ENCODE data around the gene SRMS.
A peak's percentile ranks its signal among the peaks of the same experiment; 100 is the strongest.

SRMS gene

DNA sequence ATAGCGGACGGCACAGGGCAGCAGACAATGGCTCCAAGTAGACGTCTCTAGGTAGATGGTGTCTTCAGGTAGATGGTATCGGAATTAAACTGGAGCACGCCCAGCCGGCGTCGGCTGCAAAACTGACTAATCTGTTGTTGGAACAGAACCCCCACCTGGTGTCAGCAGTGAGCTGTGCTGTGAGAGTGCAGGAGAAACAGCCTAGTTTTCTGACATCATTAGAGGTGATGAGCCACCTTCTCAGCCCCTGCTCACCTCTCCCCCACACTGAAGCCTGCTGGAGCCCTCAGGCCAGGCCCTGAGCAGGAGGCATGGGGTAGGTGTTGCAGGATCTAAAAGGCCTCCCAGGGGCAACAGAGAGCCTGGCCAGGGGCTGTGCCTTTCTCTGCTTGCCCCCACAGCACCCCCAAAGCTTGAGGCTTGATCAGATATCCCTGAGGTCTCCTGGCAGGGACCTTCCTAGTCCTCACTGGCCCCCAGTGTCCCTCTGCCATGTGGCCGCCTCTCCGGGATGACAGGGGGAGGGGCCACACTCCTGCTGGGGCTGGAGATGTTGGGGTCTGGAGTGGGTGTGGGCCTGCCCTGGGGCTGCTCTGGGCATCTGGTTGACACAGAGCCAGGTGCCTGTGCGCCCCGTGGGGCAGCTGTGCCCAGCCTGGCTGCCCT is 33.4 kb upstream of the SRMS start:
- no peak overlapping the region for H3K27ac ChIP-seq
- peaks cover 44% of the 10 kb centered on the region for H3K27me3 ChIP-seq
- H3K4me3 ChIP-seq (ENCODE audit: low read depth in 1 of 2, low read length in 1 of 2), result no peak overlapping the region
- H3K4me1 ChIP-seq (ENCODE audit: control insufficient read depth in 1 of 2, insufficient read depth in 1 of 2, low read depth in 1 of 2, low read length in 1 of 2), result peaks cover 16 to 43% of the 10 kb centered on the region in 2 experiments
- TF ChIP-seq, protein P1, sequence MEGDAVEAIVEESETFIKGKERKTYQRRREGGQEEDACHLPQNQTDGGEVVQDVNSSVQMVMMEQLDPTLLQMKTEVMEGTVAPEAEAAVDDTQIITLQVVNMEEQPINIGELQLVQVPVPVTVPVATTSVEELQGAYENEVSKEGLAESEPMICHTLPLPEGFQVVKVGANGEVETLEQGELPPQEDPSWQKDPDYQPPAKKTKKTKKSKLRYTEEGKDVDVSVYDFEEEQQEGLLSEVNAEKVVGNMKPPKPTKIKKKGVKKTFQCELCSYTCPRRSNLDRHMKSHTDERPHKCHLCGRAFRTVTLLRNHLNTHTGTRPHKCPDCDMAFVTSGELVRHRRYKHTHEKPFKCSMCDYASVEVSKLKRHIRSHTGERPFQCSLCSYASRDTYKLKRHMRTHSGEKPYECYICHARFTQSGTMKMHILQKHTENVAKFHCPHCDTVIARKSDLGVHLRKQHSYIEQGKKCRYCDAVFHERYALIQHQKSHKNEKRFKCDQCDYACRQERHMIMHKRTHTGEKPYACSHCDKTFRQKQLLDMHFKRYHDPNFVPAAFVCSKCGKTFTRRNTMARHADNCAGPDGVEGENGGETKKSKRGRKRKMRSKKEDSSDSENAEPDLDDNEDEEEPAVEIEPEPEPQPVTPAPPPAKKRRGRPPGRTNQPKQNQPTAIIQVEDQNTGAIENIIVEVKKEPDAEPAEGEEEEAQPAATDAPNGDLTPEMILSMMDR (IDR thresholded peaks at IDR 0.05), result no peak
- no peaks in the 10 kb centered on the region for H3K36me3 ChIP-seq
- H3K9me3 ChIP-seq, result no peaks in the 10 kb centered on the region

DNA sequence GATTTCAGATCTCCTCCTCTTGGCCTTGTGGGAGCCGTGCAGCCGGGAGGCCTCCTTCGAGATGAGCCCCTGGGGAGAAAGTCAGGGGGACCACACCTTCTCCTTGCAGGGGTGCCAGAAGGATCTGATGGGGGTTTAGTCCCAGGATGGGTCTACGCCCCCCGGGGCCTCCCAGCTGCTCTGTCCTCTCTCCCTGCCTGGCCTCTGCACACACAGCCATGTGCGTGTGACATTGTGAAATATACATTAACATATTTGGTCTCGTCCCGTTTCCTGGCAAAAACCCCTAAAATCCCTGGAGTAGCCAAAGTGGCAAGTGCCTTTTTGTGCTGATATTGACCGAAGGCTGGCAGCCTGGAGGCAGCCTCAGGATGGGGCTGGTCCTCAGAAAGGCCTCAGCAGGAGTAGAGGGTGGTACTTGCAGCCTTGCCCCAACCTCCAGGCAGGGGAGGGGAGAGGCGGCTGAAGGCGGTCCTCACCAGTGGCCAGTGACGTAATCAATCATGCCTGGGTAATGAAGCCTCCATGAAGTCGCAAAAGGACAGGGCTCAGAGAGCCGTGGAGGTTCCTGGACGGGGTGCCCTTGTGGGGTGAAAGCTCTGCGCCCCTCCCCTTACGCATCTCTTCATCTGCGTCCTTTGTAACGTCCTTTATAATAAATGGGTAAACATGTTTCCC is 31.6 kb upstream of the SRMS start:
- peak overlapping the region; percentile 85 for H3K27ac ChIP-seq
- H3K9me3 ChIP-seq, result no peaks in the 10 kb centered on the region
- H3K4me3 ChIP-seq (ENCODE audit: low read depth in 1 of 2, low read length in 1 of 2), result no peak overlapping the region
- H3K36me3 ChIP-seq, result no peaks in the 10 kb centered on the region
- H3K27me3 ChIP-seq, result peaks cover 44% of the 10 kb centered on the region
- TF ChIP-seq, protein P1 (IDR thresholded peaks at IDR 0.05), result no peak
- peaks cover 12 to 42% of the 10 kb centered on the region in 2 experiments for H3K4me1 ChIP-seq (ENCODE audit: control insufficient read depth in 1 of 2, insufficient read depth in 1 of 2, low read depth in 1 of 2, low read length in 1 of 2)

DNA sequence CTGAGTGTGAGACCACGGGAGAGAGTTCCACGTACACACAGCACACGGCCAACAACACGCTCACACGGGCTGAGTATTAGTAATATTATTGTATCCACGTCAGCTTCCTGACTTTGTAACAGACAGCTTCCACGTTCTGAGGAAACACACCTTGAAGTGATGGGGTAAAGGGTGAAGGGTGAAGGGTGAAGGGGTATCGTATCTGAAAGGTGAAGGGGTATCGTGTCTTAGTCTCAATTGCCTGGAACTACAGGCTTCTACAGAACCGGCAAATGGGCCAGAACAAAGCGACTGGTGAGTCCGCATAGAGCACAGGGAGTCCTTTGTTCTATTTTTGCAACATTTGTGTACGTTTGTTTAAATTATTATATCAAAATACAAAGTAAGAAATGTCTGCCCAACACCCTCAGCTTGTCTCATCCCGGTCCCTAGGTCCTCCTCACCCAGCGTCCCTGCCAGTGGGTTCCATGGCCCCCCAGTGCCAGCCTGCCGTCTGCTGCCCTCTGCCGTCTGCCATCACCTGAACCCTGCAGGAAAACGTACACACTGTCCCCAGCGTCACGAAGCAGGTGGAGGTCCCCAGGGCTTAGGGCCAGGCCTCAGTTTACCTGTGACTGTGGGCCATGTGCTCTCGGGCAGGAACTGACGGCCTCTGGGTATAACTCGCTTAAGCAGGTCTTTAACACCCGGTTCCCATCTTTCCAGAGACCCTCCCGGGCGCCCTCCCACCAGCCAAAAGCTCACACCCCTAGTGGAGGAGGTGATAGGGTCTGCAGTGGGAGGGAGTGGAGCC is 30.9 kb upstream of the SRMS start:
- H3K36me3 ChIP-seq, result no peaks in the 10 kb centered on the region
- no peak overlapping the region for H3K4me3 ChIP-seq (ENCODE audit: low read depth in 1 of 2, low read length in 1 of 2)
- peaks cover 44% of the 10 kb centered on the region for H3K27me3 ChIP-seq
- peaks cover 13 to 44% of the 10 kb centered on the region in 2 experiments for H3K4me1 ChIP-seq (ENCODE audit: control insufficient read depth in 1 of 2, insufficient read depth in 1 of 2, low read depth in 1 of 2, low read length in 1 of 2)
- no peaks in the 10 kb centered on the region for H3K9me3 ChIP-seq
- peak overlapping the region; percentile 85 for H3K27ac ChIP-seq
- TF ChIP-seq, protein P1 (IDR thresholded peaks at IDR 0.05), result no peak

DNA sequence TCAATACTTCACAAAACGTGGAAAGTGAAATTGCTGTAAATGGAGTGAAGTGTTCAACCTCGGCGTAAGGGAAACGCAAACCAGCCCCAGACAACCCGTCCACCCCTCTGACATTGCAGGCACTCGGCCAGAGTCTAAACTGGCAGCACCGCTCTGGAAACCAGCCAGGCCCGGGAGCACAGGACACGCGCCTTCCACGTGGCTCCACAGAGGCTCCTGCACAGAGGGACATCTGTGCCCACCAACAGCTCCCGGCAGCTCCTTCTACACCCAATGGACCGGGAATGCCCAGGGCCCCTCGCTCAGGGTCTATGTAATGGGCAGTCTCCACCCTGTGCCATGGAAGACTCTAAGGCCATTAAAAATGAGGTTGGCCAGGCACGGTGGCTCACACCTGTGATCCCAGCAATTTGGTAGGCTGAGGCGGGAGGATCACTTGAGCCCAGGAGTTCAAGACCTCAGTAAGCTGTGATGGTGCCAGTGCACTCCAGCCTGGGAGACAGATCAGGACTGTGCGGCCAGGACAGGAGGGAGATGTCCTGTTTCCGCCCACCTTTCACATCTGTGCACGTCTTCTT is 29.9 kb upstream of the SRMS start:
- H3K36me3 ChIP-seq, result peaks cover 7% of the 10 kb centered on the region
- peak overlapping the region; percentile 85 for H3K27ac ChIP-seq
- H3K4me1 ChIP-seq (ENCODE audit: control insufficient read depth in 1 of 2, insufficient read depth in 1 of 2, low read depth in 1 of 2, low read length in 1 of 2), result peaks cover 22 to 54% of the 10 kb centered on the region in 2 experiments
- TF ChIP-seq, protein P1 (IDR thresholded peaks at IDR 0.05), result no peak
- no peak overlapping the region for H3K4me3 ChIP-seq (ENCODE audit: low read depth in 1 of 2, low read length in 1 of 2)
- no peaks in the 10 kb centered on the region for H3K9me3 ChIP-seq
- peaks cover 45% of the 10 kb centered on the region for H3K27me3 ChIP-seq

DNA sequence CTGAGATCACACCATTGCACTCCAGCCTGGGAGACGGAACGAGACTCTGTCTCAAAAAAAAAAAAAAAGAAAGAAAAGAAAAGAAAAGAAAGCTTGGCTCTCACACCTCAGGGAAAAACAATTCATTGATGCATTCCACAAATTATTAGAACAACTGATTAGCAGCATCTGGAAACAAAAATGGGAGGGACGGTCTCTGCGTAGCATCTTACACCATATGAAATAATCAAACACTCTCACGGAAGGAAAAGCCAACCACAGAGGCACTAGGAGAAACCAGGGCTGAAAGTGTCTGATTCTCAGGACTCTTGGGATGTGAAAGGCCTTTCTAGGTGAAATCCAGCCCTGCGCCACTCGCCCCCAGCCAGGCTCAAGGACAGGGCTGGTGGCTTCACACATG is 28.8 kb upstream of the SRMS start:
- H3K27ac ChIP-seq, result no peak overlapping the region
- H3K9me3 ChIP-seq, result no peaks in the 10 kb centered on the region
- peaks cover 48% of the 10 kb centered on the region for H3K27me3 ChIP-seq
- peaks cover 14% of the 10 kb centered on the region for H3K36me3 ChIP-seq
- H3K4me3 ChIP-seq (ENCODE audit: low read depth in 1 of 2, low read length in 1 of 2), result no peak overlapping the region
- TF ChIP-seq, protein P1 (IDR thresholded peaks at IDR 0.05), result no peak
- H3K4me1 ChIP-seq (ENCODE audit: control insufficient read depth in 1 of 2, insufficient read depth in 1 of 2, low read depth in 1 of 2, low read length in 1 of 2), result peaks cover 22 to 59% of the 10 kb centered on the region in 2 experiments
